ENCODE results near the gene CAMK1D.
"Not testable (repeated sequence)": the region's sequence is repeated elsewhere in the genome, so short reads cannot be mapped to it uniquely, and the experiment has no call there.

Gene CAMK1D

GRCh38 chr10:12432402-12433189 lies 83.2 kb downstream of the CAMK1D start:
- DNase-seq = no peak

- no peak for DNase-seq
Observed at GRCh38 chr10:12434277-12434676, 84.9 kb downstream of the CAMK1D start.

- not testable (repeated sequence) for DNase-seq
Observed at GRCh38 chr10:12434677-12435076, 85.3 kb downstream of the CAMK1D start.

GRCh38 chr10:12435348-12435747 lies 86.0 kb downstream of the CAMK1D start:
- no peak for DNase-seq

GRCh38 chr10:12438919-12439692 lies 89.8 kb downstream of the CAMK1D start:
- no peak for DNase-seq

GRCh38 chr10:12439767-12440166 lies 90.4 kb downstream of the CAMK1D start:
- not testable (repeated sequence) for DNase-seq

- DNase-seq = no peak
Observed at GRCh38 chr10:12443026-12443425, 93.7 kb downstream of the CAMK1D start.

GRCh38 chr10:12444981-12445700 lies 95.8 kb downstream of the CAMK1D start:
- no peak for DNase-seq

GRCh38 chr10:12445701-12446334 lies 96.5 kb downstream of the CAMK1D start:
- DNase-seq = no peak

- no peak for DNase-seq
Observed at GRCh38 chr10:12448340-12448728, 99.0 kb downstream of the CAMK1D start.

- no peak for DNase-seq
Observed at GRCh38 chr10:12448729-12449391, 99.5 kb downstream of the CAMK1D start.

- DNase-seq = no peak
Observed at GRCh38 chr10:12455318-12455717, 106.0 kb downstream of the CAMK1D start.

GRCh38 chr10:12455766-12456165 lies 106.4 kb downstream of the CAMK1D start:
- DNase-seq = no peak

GRCh38 chr10:12459340-12459739 lies 110.0 kb downstream of the CAMK1D start:
- no peak for DNase-seq

- no peak for DNase-seq
Observed at GRCh38 chr10:12459762-12460161, 110.4 kb downstream of the CAMK1D start.

GRCh38 chr10:12463459-12463838 lies 114.1 kb downstream of the CAMK1D start:
- no peak for DNase-seq

- DNase-seq = no peak
Observed at GRCh38 chr10:12465385-12466136, 116.2 kb downstream of the CAMK1D start.

GRCh38 chr10:12466704-12467305 lies 117.5 kb downstream of the CAMK1D start:
- DNase-seq = no peak

GRCh38 chr10:12469345-12469744 lies 120.0 kb downstream of the CAMK1D start:
- DNase-seq = no peak

GRCh38 chr10:12470719-12471118 lies 121.4 kb downstream of the CAMK1D start:
- DNase-seq = no peak

GRCh38 chr10:12471135-12471534 lies 121.8 kb downstream of the CAMK1D start:
- no peak for DNase-seq
